Mesendoderm (in vitro differentiated cells): ENCODE measurements around the gene PREX1.

ENCODE experiments used
- DNase-seq: peaks from one replicate; pipeline ENCODE4 v3.0.0; 2013
- H2AK5ac ChIP-seq: 2 replicates; pipeline ENCODE4 v1.6.1; 2013; ENCODE audit warnings: low read length, inconsistent platforms
- H2BK120ac ChIP-seq: 2 replicates; pipeline ENCODE4 v1.6.1; 2013; ENCODE audit warnings: low read depth, mild to moderate bottlenecking, low read length, moderate library complexity, mixed read lengths
- H2BK15ac ChIP-seq: replicated peaks from 2 replicates; pipeline ENCODE4 v1.6.1; 2013; ENCODE audit warnings: low read depth, mild to moderate bottlenecking, moderate library complexity
- H2BK5ac ChIP-seq: 2 replicates; pipeline ENCODE4 v1.6.1; 2013; ENCODE audit warnings: low read length, inconsistent platforms
- H3K18ac ChIP-seq: 2 replicates; pipeline ENCODE4 v1.6.1; 2013; ENCODE audit warnings: mild to moderate bottlenecking, low read length, mixed read lengths
- H3K23ac ChIP-seq: one replicate; pipeline ENCODE4 v1.6.1; 2013; ENCODE audit warnings: low read length
- H3K27ac ChIP-seq: 2 replicates; pipeline ENCODE4 v1.5.1; 2013; ENCODE audit warnings: low read depth, mild to moderate bottlenecking, inconsistent platforms, low read length, moderate library complexity
- H3K27me3 ChIP-seq: 2 replicates; pipeline ENCODE4 v1.6.1; 2013; ENCODE audit warnings: low read length, control low read depth, mild to moderate bottlenecking, inconsistent platforms; ENCODE audit not compliant: insufficient read depth, poor library complexity
- H3K36me3 ChIP-seq: 2 replicates; pipeline ENCODE4 v1.6.1; 2013; ENCODE audit warnings: low read length, inconsistent platforms; ENCODE audit not compliant: control insufficient read depth, insufficient read depth
- H3K4ac ChIP-seq: one replicate; pipeline ENCODE4 v1.6.1; 2013; ENCODE audit warnings: low read depth, mild to moderate bottlenecking, low read length, moderate library complexity
- H3K4me1 ChIP-seq: 2 replicates; pipeline ENCODE4 v1.6.1; 2013; ENCODE audit warnings: low read depth, low read length, inconsistent platforms; ENCODE audit not compliant: control insufficient read depth
- H3K4me2 ChIP-seq: 2 replicates; pipeline ENCODE4 v1.6.1; 2013; ENCODE audit warnings: low read length
- H3K4me3 ChIP-seq: 2 replicates; pipeline ENCODE4 v1.5.1; 2013; ENCODE audit warnings: mild to moderate bottlenecking, low read length
- H3K56ac ChIP-seq: one replicate; pipeline ENCODE4 v1.6.1; 2013; ENCODE audit warnings: low read length
- H3K79me1 ChIP-seq: 2 replicates; pipeline ENCODE4 v1.6.1; 2013; ENCODE audit warnings: low read length, inconsistent platforms
- H3K79me2 ChIP-seq: 2 replicates; pipeline ENCODE4 v1.6.1; 2013; ENCODE audit warnings: mild to moderate bottlenecking, low read length; ENCODE audit not compliant: control insufficient read depth, insufficient read depth
- H3K9ac ChIP-seq: 2 replicates; pipeline ENCODE4 v1.6.1; 2013; ENCODE audit warnings: low read length, inconsistent platforms
- H4K5ac ChIP-seq: one replicate; pipeline ENCODE4 v1.6.1; 2013; ENCODE audit warnings: low read length
- H4K8ac ChIP-seq: one replicate; pipeline ENCODE4 v1.6.1; 2013; ENCODE audit warnings: low read depth, mild to moderate bottlenecking, control low read depth, low read length, moderate library complexity
- WGBS: extraction: QIAGEN DNeasy Blood & Tissue Kit; methylation state at CpG from one replicate; pipeline ENCODE4 v1.1.7; 2013; ENCODE audit warnings: low lambda C conversion rate, missing lambda C conversion rate; ENCODE audit not compliant: insufficient coverage; ENCODE audit errors: extremely low coverage; 5-methylcytosine and 5-hydroxymethylcytosine counted together

PREX1 gene

GRCh38 chr20:48850257-48850976, 22.6 kb upstream of the PREX1 start:
- Histone ChIP-seq H4K5ac (no peak overlapping the region), H3K23ac (no peak overlapping the region), H3K36me3 (no peaks in the 10 kb centered on the region), H4K8ac (no peak overlapping the region), H2AK5ac (no peak overlapping the region), H3K4me2 (no peak overlapping the region), H3K79me2 (no peaks in the 10 kb centered on the region), H3K56ac (peak overlapping the region; percentile 37), H2BK120ac (no peak overlapping the region), H3K4me3 (no peak overlapping the region), H3K18ac (no peak overlapping the region), H3K9ac (no peak overlapping the region), H3K27ac (no peak overlapping the region), H2BK15ac (no peak overlapping the region), H3K79me1 (no peaks in the 10 kb centered on the region), H2BK5ac (no peak overlapping the region), H3K4me1 (peaks cover 15% of the 10 kb centered on the region), H3K27me3 (no peaks in the 10 kb centered on the region), H3K4ac (no peak overlapping the region)
- no CpG with 5 or more reads among the region's 11 CpGs for WGBS
- DNase-seq, result no peak

DNA sequence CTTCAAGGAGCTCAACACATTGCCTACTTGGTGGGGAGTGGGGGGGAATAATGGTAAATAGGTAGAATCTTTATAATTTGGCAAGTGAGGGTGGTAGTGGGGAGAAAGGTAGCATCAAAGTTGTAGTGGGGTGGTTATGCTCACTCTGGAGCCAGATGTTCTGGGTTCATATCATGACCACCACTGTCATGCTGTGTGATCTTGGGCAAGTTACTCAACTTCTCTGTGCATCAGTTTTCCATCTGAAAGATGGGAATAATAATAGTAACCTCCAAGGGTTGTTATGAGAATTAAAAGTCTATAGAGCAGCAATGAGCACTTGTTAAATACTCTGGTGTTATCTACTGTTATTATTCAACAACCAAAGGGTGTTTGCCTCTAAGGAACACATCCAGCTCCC, 22.0 kb upstream of the PREX1 start:
- H3K36me3 ChIP-seq, result no peaks in the 10 kb centered on the region
- no peaks in the 10 kb centered on the region for H3K79me1 ChIP-seq
- no peak overlapping the region for H3K18ac ChIP-seq
- H3K23ac ChIP-seq, result no peak overlapping the region
- peaks cover 15% of the 10 kb centered on the region for H3K4me1 ChIP-seq
- DNase-seq, result no peak
- no peak overlapping the region for H3K4me2 ChIP-seq
- no peak overlapping the region for H3K27ac ChIP-seq
- H4K5ac ChIP-seq, result no peak overlapping the region
- H3K27me3 ChIP-seq, result no peaks in the 10 kb centered on the region
- no peak overlapping the region for H3K4ac ChIP-seq
- H2AK5ac ChIP-seq, result no peak overlapping the region
- H3K9ac ChIP-seq, result no peak overlapping the region
- H3K79me2 ChIP-seq, result no peaks in the 10 kb centered on the region
- H2BK15ac ChIP-seq, result no peak overlapping the region
- no peak overlapping the region for H3K4me3 ChIP-seq
- H4K8ac ChIP-seq, result no peak overlapping the region
- H2BK120ac ChIP-seq, result no peak overlapping the region
- H3K56ac ChIP-seq, result no peak overlapping the region
- no peak overlapping the region for H2BK5ac ChIP-seq

GRCh38 chr20:48849299-48849698, 21.5 kb upstream of the PREX1 start:
- peaks cover 12% of the 10 kb centered on the region for H3K4me1 ChIP-seq
- H3K79me2 ChIP-seq, result no peaks in the 10 kb centered on the region
- H3K56ac ChIP-seq, result no peak overlapping the region
- H2AK5ac ChIP-seq, result no peak overlapping the region
- no peak overlapping the region for H3K4me2 ChIP-seq
- H3K27ac ChIP-seq, result no peak overlapping the region
- DNase-seq, result no peak
- H3K4ac ChIP-seq, result no peak overlapping the region
- H2BK15ac ChIP-seq, result peak overlapping the region; percentile 62
- H3K79me1 ChIP-seq, result no peaks in the 10 kb centered on the region
- no peak overlapping the region for H4K5ac ChIP-seq
- no peak overlapping the region for H3K23ac ChIP-seq
- no peak overlapping the region for H3K9ac ChIP-seq
- H2BK5ac ChIP-seq, result no peak overlapping the region
- no peaks in the 10 kb centered on the region for H3K27me3 ChIP-seq
- H4K8ac ChIP-seq, result no peak overlapping the region
- H3K36me3 ChIP-seq, result no peaks in the 10 kb centered on the region
- no peak overlapping the region for H3K4me3 ChIP-seq
- no peak overlapping the region for H2BK120ac ChIP-seq
- no peak overlapping the region for H3K18ac ChIP-seq
- WGBS, result no CpG with 5 or more reads among the region's 2 CpGs

- Histone ChIP-seq H3K23ac (no peak overlapping the region), H3K4me3 (no peak overlapping the region), H3K79me1 (no peaks in the 10 kb centered on the region), H3K27ac (no peak overlapping the region), H3K79me2 (no peaks in the 10 kb centered on the region), H3K9ac (no peak overlapping the region), H2AK5ac (no peak overlapping the region), H3K27me3 (no peaks in the 10 kb centered on the region), H3K36me3 (no peaks in the 10 kb centered on the region), H2BK120ac (no peak overlapping the region), H3K4me2 (no peak overlapping the region), H3K56ac (no peak overlapping the region), H3K18ac (no peak overlapping the region), H3K4ac (no peak overlapping the region), H2BK15ac (no peak overlapping the region), H4K8ac (no peak overlapping the region), H4K5ac (no peak overlapping the region), H3K4me1 (peaks cover 5% of the 10 kb centered on the region), H2BK5ac (no peak overlapping the region)
- no peak for DNase-seq
- no CpG with 5 or more reads among the region's 5 CpGs for WGBS
Measured at GRCh38 chr20:48847498-48848205, 19.9 kb upstream of the PREX1 start.

GRCh38 chr20:48846516-48847492, 19.0 kb upstream of the PREX1 start:
- peak overlapping the region; percentile 91 for H4K8ac ChIP-seq
- peak overlapping the region; percentile 87 for H4K5ac ChIP-seq
- H3K9ac ChIP-seq, result peak overlapping the region; percentile 60
- peak overlapping the region; percentile 68 for H3K18ac ChIP-seq
- no peaks in the 10 kb centered on the region for H3K27me3 ChIP-seq
- H2BK15ac ChIP-seq, result peak overlapping the region; percentile 4
- no peak overlapping the region for H3K4me2 ChIP-seq
- H3K4me3 ChIP-seq, result no peak overlapping the region
- peak overlapping the region; percentile 80 for H3K56ac ChIP-seq
- H2AK5ac ChIP-seq, result no peak overlapping the region
- H3K36me3 ChIP-seq, result no peaks in the 10 kb centered on the region
- no peaks in the 10 kb centered on the region for H3K79me2 ChIP-seq
- WGBS, result no CpG with 5 or more reads among the region's 12 CpGs
- peak; percentile 91 for DNase-seq
- H3K27ac ChIP-seq, result no peak overlapping the region
- peak overlapping the region; percentile 15 for H2BK120ac ChIP-seq
- peaks cover 5% of the 10 kb centered on the region for H3K4me1 ChIP-seq
- peak overlapping the region; percentile 14 for H2BK5ac ChIP-seq
- H3K79me1 ChIP-seq, result no peaks in the 10 kb centered on the region
- H3K23ac ChIP-seq, result peak overlapping the region; percentile 51
- peak overlapping the region; percentile 26 for H3K4ac ChIP-seq
